Embryonic facial prominence (tissue), 1 donor: ENCODE measurements around the gene NKAIN1.
"Not testable (repeated sequence)": the region's sequence is repeated elsewhere in the genome, so short reads cannot be mapped to it uniquely, and the experiment has no call there.

ENCODE experiments used
- DNase-seq: peaks from one replicate; pipeline ENCODE4 v3.0.0-alpha.2; 2016; ENCODE audit errors: extremely low spot score

Gene NKAIN1

DNA sequence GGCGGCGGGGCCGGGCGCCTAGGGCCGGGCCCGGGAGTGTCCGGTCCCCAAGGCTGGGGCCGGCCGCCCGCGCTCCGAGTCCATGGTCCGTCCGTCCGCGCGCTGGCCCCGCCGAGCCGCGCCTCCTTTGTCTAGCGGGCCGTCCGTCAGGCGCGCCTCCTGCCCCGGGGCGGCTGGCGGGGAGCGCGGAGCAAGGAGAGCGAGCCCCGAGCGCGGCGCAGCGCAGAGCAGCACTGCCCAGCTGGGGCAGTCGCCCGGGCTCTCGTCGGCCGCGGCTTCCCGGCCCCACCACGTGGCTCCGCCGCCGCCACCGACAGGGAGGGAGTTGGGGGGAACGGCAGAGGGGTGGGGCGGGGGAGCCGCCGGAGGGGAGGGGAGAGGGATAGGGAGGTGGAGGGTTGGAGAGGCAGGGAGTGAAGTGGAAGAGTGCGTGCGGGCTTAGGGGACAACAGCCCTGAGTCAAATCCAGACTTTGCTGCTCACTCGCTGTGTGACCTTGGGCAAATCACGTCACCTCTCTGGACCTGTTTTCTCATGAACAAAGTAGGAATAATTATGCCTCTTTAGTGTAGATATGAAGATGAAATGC is at the start of gene NKAIN1:
Gene NKAIN1, minus strand, starts transcription at position 235 of the 589 bp plus-strand sequence. CDS start 340 bp downstream, outside the sequence.
- no peak for DNase-seq

DNA sequence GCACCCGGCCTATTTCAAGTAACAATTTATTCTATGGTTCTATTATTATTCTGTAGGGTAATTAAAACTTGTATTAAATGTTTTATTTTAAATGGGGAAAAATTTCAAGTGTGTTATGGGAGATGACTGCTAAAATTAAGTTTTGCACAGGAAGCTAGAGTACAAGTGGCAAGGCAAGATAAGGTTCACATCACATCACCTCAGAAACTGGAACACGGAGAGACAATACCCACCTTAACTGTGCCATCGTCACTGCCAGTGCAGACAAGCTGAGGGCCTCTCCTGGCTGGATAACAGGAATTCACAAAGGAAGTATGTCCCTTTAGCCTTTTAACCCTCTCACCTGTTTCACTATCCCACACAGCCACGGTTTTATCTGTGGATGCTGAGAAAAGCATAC is 49.3 kb upstream of the NKAIN1 start:
- DNase-seq, result no peak

DNA sequence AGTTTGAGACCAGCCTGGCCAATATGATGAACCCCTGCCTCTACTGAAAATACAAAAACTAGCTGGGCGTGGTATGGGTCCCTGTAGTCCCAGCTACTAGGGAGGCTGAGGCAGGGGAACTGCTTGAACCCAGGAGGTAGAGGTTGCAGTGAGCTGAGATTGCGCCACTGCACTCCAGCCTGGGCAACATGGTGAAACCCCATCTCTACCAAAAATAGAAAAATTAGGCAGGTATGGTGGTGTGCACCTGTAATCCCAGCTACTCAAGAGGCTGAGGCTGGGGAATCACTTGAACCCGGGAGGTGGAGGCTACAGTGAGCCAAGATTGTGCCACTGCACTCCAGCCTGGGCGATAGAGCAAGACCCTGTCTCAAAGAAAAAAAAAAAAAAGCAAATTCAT is 48.1 kb upstream of the NKAIN1 start:
- DNase-seq, result not testable (repeated sequence)

DNA sequence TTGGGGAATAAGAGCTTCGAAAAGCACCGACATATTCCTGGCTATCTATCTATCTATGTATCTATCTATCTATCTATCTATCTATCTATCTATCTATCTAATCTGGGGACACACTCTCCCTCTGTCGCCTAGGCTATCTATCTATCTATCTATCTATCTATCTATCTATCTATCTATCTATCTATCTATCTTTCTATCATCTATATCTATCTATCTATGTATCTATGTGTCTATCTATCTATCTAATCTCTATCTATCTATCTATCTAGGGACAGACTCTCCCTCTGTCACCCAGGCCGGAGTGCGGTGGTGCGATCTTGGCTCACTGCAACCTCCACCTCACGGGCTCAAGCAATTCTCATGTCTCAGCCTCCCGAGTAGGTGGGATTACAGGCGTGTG is 42.7 kb upstream of the NKAIN1 start:
- not testable (repeated sequence) for DNase-seq

DNA sequence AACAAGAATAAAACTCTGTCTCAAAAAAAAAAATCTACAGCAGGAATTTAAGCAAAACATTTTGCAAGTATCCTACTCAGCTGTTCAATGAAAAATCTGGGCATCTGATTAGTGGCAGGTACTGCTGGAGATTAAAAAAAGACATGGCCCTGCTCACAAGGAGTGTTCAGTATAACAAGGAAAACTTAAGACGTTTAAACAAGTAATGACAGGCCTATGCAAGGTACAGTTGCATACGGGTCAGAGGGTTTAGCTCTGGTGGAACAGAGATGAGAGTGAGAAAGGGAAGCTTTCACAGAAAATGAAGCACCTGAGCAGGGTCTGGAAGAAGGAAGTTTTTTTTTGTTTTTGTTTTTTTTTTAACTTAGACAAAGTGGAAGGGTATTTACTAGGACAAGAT is 33.9 kb upstream of the NKAIN1 start:
- no peak for DNase-seq

DNA sequence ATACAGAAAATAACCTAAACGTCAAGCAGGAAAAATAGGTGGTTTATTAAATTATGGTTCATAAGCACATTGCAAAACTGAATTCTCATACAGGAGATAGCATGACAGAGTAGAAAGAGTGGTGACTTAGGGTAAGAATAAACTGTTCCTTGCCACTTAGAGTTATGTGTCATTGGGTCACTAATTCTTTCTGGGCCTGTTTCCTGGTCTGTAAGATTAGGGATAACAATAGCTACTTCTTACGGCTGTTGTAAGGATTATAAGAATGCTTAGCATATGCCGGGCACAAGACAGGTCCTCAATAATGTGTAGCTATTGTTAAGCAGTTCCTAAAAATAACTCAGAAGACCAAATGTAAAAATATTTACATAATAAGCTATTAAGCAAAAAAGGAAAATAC is 32.7 kb upstream of the NKAIN1 start:
- DNase-seq, result no peak

DNA sequence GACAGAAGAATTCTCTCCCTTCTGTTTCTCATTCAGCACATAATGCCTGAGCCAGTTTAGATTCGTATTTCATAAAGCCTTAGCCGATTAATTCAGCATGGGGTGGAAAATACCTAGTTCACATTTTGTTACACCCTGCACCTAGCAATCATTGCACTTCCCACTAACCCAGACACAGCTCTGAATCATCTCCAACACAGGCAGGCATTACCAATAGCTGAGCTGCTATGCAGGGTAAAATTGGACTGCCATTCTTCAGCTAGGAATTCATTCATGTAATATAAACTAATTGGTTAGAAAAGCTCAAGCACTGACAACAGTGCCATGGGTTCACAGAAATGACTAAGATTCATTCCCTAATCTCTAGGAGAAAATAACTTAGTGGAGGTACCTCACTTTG is 26.9 kb upstream of the NKAIN1 start:
- no peak for DNase-seq

DNA sequence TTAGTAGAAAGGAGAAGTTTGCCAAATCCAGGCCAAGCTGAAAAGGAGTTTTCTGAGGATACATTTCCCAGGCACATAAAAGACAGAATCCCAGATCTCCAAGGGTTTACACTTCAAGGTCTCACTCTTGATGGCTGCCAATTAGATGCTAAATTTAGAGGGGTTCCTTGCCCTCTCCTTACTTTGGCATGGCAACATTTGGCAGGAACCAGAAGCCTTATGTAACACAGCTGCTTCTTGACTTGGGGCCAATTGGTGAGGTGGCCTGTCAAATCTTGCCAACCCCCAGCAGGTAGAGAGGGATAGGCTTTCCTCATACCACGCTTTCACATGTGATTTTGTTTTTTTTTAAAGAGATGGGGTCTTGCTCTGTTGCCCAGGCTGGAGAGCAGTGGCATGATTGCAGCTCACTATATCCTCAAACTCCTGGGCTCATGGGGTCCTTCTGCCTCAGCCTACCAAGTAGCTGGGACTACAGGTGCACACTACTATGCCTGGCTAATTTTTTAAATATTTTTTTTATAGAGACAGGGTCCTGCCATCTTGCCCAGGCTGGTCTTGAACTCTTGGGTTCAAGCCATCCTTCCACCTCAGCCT is 25.2 kb upstream of the NKAIN1 start:
- DNase-seq, result no peak

DNA sequence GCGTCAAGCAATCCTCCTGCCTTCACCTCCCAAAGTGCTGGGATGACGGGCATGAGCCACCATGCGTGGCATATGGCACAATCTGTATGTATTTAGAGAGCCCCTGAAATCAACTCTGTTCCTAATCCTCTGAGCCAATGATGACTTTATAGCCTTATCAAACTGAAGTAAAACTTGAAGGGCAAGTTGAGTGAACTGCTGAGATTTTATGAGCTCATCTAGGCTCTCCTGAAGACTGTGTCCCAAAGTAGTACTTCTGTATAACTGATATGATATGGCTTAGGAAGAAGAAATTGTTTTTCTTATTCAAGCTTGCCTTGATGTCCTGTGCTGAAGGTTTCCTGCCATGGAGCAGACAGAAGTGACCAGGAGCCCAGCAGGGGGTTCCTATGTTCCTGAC is 23.7 kb upstream of the NKAIN1 start:
- no peak for DNase-seq

DNA sequence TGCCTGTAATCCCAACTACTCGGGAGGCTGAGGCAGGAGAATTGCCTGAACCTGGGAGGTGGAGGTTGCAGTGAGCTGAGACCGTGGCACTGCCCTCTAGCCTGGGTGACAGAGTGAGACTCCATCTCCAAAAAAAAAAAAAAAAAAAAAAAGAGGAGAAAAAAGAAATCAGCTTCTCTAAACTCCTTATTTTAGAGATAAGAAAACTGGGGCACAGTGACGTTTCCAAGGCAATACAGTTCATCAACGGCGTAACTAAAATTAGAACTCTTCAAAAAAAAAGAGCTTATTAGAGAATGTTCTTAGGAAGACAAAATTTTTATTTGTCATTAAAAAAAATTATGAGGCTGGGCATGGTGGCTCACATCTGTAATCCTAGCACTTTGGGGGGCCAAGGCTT is 22.7 kb upstream of the NKAIN1 start:
- not testable (repeated sequence) for DNase-seq

DNA sequence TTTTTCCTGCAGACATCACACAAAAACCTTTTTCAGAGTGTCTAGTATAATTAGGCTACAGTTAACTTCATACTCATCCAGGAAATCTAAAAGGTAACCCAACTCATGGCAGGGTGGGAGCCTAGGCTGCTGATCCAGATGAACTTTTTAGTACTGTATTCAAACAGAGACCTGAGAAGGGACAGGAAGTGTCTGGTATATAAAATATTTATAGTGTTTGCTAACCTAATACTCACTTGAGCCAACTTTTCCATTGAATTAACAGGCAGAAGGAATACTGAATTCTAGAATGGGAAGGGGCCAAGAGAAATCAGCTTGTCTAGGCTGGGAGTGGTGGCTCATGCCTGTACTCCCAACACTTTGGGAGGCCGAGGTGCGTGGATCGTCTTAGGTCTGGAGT is 22.2 kb upstream of the NKAIN1 start:
- no peak for DNase-seq

DNA sequence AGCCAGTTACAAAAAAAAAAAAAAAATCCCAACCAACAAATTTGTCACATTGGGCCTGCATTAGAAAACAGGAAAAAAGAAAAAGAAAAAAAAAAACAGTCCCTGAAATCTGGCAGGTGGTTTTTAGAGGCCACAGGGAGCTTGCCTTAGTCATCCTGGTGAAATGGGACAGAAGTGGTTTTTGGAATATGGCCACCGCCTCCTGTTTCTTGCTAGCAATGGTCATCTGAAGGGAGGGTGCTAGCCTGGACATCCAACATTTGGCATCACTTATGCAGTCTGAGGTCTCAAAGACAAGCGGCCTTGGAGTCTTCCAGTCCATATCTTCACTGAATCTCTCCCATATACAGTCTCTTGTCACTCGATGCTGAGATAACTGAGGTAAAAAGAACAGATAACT is 20.1 kb upstream of the NKAIN1 start:
- no peak for DNase-seq

DNA sequence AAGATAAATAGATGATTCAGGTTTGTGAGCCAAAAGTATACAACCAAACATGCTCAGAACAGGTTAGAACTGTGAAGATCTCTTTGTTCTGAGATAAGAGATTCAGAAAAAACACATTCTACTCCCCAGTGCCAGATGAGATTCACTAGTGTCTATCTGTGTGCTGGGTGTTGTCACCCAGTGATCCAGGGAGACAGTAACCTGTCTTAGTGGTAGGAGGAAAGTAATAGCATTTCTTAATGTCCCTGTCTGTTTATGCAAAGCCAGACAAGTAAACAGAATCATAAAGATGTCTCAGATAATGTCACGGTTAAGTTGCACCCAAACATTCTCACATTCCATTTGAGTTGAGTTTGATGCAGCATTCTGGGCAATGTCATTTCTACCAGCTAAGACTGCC is 18.9 kb upstream of the NKAIN1 start:
- no peak for DNase-seq

DNA sequence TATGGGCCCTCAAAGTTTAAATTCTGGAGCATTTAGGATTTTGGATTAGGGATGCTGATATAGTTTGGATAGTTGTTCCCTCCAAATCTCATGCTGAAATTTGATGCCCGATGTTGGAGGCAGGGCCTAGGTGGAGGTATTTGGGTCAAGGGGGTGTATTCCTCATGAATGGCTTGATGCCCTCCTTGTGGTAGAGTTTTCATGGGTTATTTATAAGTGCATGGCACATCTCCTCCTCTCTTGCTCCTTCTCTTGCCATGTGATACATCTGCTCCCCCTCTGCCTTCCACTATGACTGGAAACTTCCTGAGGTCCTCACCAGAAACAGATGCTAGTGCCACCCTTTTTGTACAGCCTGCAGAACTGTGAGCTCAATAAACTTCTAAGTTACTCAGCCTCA is 17.5 kb upstream of the NKAIN1 start:
- no peak for DNase-seq

DNA sequence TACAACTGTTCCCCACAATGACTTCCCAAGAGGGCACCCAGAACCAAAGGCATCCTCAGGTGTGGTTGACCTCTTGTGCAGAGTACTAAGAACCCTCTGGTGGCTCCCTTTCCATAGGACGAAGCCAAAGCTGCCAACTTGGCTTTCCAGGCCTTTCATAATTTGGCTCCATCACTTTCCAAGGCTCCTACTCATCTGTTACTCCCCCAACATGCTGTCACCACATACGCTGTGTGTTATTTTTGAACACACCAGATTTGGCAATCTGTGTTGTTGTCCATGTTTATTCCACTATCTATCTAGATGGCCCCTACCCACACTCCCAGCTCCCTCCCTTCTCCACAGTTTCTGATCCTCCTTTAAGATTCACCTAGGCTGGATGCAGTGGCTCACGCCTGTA is 10.2 kb upstream of the NKAIN1 start:
- DNase-seq, result no peak

DNA sequence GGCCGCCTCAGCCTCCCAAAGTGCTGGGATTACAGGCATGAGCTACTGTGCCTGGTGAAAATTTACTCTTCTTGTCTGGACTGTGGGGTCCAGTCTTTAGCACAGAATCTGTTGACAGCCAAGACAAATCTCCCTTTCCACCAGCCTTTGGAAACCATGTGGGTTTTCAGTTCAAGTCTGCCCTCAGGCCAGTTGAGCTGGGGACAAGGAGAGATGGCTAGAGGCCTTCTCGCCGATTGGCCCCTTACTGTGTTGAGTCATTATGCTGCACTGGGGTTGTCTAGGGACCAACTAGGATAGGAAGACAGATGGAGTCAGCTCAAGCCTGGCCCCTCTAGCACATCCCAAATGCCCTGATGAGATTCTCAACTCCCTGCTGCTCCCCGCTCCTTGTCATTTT is 8.6 kb upstream of the NKAIN1 start:
- DNase-seq, result no peak

DNA sequence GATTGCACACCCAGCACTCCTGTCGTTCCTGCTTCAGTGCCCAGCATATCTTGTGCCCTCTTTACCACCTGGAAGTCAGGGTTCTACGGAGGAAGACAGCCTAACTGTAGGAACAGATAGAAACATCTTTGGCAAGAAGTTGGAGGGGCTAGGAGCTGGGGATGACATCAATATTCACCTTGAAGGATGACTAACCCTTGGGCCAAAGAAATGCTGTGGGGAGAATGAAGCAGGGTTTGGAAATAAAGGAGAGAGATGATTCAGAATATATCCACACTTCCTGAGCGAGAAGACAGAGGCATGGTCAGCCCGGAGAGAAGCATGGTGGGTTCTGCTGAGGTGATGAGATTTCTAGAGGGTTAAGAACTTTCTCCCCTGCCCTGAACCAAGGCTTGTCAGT is 4.6 kb upstream of the NKAIN1 start:
- no peak for DNase-seq

DNA sequence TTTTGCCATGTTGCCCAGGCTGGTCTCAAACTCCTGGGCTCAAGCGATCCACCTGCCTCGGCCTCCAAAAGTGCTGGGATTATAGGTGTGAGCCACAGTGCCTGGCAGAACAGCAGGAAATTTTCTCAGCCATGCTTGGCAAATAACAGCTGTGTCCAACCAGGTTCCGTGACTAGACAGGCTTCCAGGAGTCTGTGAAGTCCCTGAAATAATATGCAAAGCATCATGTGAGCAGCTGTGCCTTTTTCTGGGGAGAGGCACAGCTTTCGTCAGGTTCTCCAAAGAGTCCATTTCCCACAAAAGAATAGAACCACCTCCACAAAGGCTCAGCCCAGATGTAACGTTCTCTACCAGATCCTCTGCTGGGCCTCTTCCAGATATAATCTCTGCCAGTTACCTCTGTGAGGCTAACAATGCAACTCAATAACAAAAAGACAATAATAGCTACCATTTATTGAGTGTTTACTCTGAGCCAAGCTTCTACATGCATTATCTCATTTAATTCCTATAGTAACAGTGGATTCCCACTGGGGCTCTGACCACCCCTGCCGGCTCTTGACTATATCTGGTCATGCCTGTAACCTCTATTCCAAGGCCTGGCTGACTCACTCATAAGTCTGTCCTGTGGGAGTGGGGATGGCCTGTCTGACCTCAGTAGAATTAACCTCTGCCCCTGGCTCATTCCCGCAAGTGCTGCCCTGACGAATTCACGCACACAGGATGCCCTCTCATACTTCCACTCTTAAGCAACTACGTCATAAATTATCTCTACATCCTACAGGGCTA is 4.0 kb upstream of the NKAIN1 start:
- no peak for DNase-seq

DNA sequence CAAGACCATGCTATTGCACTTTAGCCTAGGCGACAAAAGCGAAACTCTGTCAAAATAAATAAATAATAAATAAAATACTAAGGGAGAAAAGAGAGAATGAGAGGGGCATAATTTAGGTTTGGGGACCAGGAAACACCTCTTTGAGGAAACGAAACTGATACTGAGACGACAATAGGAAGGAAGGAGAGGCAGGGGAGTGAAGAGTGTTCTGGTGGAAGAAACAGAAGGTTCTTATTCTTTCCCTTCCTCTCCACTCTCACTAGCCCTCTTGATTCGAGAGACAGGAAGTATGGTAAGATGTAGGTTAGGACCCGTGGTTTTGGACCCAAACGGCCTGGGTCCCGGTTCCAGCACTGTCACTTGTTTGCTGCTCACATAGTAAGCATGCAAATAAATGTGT is 1.6 kb upstream of the NKAIN1 start:
- no peak for DNase-seq

DNA sequence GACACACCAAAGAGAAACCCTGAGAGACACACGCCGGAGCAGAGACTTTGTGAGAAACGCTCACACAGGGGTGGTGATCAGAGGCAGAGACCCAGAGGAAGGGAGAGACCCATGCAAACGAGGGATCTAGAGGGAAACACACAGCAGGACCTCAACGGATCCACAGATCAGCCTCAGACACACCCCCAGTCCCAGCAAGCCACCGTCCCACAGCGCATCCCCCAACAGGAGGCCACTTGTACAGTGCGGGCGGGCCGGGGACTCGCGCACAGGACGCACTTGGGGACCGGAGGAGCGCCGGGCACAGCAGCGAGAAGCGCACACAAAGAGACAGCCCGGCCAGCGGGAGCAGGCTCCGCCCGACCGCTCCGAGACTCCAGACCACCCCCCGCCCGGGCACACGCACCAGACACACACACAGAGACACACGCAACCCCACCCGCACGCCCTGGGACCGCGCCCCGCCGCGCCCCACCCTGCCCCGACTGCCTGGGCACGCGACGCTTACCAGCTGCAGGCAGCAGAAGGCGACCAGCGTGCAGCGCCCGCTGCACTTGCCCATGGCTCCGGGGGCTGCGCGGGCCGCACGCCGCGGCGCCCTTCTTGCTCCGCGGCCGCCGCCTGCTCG is 587 bp downstream of the NKAIN1 start:
- no peak for DNase-seq

DNA sequence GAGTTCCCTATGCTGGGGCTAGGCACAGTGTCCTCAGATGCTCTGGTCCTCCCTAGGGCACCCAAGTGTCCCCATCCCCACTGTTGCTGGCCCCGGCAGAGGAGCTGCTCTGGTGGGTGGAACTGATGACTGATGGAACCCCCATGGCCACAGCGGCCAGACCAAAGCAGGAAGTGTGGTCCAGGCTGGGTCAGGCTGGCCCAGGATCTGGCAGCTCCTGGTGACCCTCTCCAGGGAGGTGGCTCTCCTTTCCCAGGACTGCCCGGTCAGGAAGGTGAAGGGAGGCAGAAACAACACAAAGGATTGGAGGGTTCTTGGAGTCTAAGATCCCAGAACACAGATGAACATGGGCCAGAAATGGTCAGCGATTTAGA is 1.1 kb downstream of the NKAIN1 start:
- DNase-seq, result no peak

DNA sequence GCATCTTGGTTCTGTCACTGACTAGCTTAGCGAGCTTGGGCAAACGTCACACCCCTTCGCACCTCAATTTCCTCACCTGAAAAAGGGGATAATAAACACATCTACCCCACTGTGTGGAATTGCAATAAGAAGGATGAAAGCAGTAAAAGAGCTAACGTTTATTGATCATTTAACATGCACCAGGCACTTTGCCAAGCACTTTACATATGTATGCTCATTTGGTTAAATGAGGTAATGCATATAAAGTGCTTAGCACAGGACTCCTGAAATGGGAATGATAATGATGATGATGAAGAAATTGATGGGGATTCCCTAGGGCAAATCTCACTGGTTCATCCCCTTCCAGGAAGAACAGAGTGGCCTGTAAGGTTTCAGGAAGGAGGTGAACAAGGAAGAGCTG is 4.8 kb downstream of the NKAIN1 start:
- DNase-seq, result no peak

DNA sequence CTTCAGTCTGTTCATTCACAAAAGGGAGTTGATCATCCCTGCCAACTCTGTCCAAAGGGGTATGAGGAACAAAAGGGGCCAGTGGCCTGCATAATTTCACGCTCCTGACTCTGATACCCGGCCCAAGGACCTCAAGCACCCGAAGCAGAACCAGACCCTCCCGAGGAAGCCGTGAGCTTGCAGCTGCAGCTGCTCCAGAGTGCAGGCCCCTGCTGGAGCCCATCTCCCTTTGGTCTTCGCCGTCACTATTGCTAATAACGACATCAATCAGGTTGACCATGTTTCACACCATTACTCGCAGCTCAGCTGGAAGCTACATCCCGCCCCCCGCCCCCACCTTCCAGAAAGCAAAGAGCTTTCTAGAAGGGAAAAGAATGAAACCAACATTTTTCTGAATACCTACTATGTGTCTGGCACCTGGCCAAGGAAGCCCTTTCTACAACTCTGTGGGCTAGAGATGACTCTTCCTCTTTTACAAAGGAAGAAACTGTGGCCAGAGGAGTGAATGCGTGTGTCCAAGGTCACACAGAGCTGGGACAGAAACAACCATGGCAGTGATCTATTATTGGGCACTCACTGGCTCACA is 5.5 kb downstream of the NKAIN1 start:
- no peak for DNase-seq
